SK-N-SH treated with all-trans-retinoic acid at 6 μM for 48 hours (cell line): ENCODE data around the gene IL1R1.
A peak's percentile ranks its signal among the peaks of the same experiment; 100 is the strongest.

Experiments
- ATAC-seq: fragments of 200-7000 bp; cut with Tn5 transposase; 3 replicates; pipeline ENCODE4 v1.9.1; 2020; ENCODE audit warnings: mild to moderate bottlenecking, moderate library complexity
- ARNTL ChIP-seq: fragments of 450-650 bp; formaldehyde crosslinking; IDR thresholded peaks from 2 replicates; pipeline ENCODE4 v1.5.0; 2020; ENCODE audit warnings: low read depth, mild to moderate bottlenecking, moderate library complexity, borderline replicate concordance
- BACH2 ChIP-seq: fragments of 250-450 bp; sonication (Bioruptor Pico); IDR thresholded peaks from 2 replicates; pipeline ENCODE4 v1.9.0; 2021; ENCODE audit warnings: mild to moderate bottlenecking, borderline replicate concordance
- CREB5 ChIP-seq: fragments of 250-450 bp; sonication (Bioruptor Pico); IDR thresholded peaks from 2 replicates; pipeline ENCODE4 v1.5.1; 2020; ENCODE audit warnings: low read depth, mild to moderate bottlenecking, moderate library complexity
- CSDC2 ChIP-seq: fragments of 250-450 bp; sonication (Bioruptor Pico); IDR thresholded peaks from 2 replicates; pipeline ENCODE4 v1.5.0; 2020; ENCODE audit warnings: mild to moderate bottlenecking, moderate library complexity
- ESRRG ChIP-seq: fragments of 250-450 bp; sonication (Bioruptor Pico); IDR thresholded peaks from 2 replicates; pipeline ENCODE4 v1.6.1; 2021; ENCODE audit warnings: mild to moderate bottlenecking
- GLIS3 ChIP-seq: fragments of 250-450 bp; sonication (Bioruptor Pico); IDR thresholded peaks from 2 replicates; pipeline ENCODE4 v1.5.0; 2020; ENCODE audit warnings: mild to moderate bottlenecking, moderate library complexity
- ISL1 ChIP-seq: fragments of 250-450 bp; sonication (Bioruptor Pico); IDR thresholded peaks from 2 replicates; pipeline ENCODE4 v2.1.2; 2022; ENCODE audit warnings: mild to moderate bottlenecking, moderate library complexity
- OSR1 ChIP-seq: fragments of 250-450 bp; sonication (Bioruptor Pico); IDR thresholded peaks from 2 replicates; pipeline ENCODE4 v1.8.0; 2022; ENCODE audit warnings: moderate library complexity, mild to moderate bottlenecking, inconsistent platforms
- PATZ1 ChIP-seq: fragments of 250-450 bp; sonication (Bioruptor Pico); IDR thresholded peaks from 2 replicates; pipeline ENCODE4 v1.8.0; 2020; ENCODE audit warnings: mild to moderate bottlenecking, moderate library complexity, borderline replicate concordance
- SNAI2 ChIP-seq: fragments of 250-450 bp; sonication (Bioruptor Pico); IDR thresholded peaks from 2 replicates; pipeline ENCODE4 v1.5.0; 2020; ENCODE audit warnings: mild to moderate bottlenecking, moderate library complexity
- TOX ChIP-seq: fragments of 250-450 bp; sonication (Bioruptor Pico); IDR thresholded peaks from 2 replicates; pipeline ENCODE4 v1.8.0; 2021; ENCODE audit warnings: mild to moderate bottlenecking, moderate library complexity, borderline replicate concordance
- ZC3H10 ChIP-seq: fragments of 250-450 bp; sonication (Bioruptor Pico); IDR thresholded peaks from 2 replicates; pipeline ENCODE4 v1.5.1; 2021; ENCODE audit warnings: mild to moderate bottlenecking, moderate library complexity
- ZFP3 ChIP-seq: fragments of 250-450 bp; sonication (Bioruptor Pico); IDR thresholded peaks from 2 replicates; pipeline ENCODE4 v1.5.0; 2020; ENCODE audit warnings: mild to moderate bottlenecking, moderate library complexity
- ZFP30 ChIP-seq: fragments of 450-650 bp; formaldehyde crosslinking; IDR thresholded peaks from 2 replicates; pipeline ENCODE4 v1.5.0; 2022; ENCODE audit warnings: mild to moderate bottlenecking, moderate library complexity
- ZNF565 ChIP-seq: fragments of 450-650 bp; formaldehyde crosslinking; conservative IDR thresholded peaks from 2 replicates; pipeline ENCODE4 v1.5.0; 2020; ENCODE audit warnings: low read depth, mild to moderate bottlenecking, moderate library complexity
- ZNF70 ChIP-seq: fragments of 450-650 bp; formaldehyde crosslinking; IDR thresholded peaks from 2 replicates; pipeline ENCODE4 v1.5.0; 2020; ENCODE audit warnings: mild to moderate bottlenecking, moderate library complexity
- ZNF8 ChIP-seq: fragments of 450-650 bp; formaldehyde crosslinking; IDR thresholded peaks from 2 replicates; pipeline ENCODE4 v1.5.0; 2020; ENCODE audit warnings: mild to moderate bottlenecking, moderate library complexity
- TF ChIP-seq, protein P1 (sequence below): fragments of 250-450 bp; sonication (Bioruptor Pico); IDR thresholded peaks from 2 replicates; pipeline ENCODE4 v1.5.1; 2021; ENCODE audit warnings: mild to moderate bottlenecking, moderate library complexity
- TF ChIP-seq, protein P2 (sequence below): fragments of 250-450 bp; sonication (Bioruptor Pico); IDR thresholded peaks from 2 replicates; pipeline ENCODE4 v1.5.0; 2020; ENCODE audit warnings: mild to moderate bottlenecking, moderate library complexity
- TF ChIP-seq, protein P3 (sequence below): fragments of 250-450 bp; sonication (Bioruptor Pico); IDR thresholded peaks from 2 replicates; pipeline ENCODE4 v1.8.0; 2021; ENCODE audit warnings: low read depth, mild to moderate bottlenecking, moderate library complexity, borderline replicate concordance

The IL1R1 gene

GRCh38 chr2:102120261-102120660 lies 22.3 kb upstream of the IL1R1 start:
- TF ChIP-seq OSR1 (CRISPR knock-in tag) (no peak), CREB5 (CRISPR knock-in tag) (no peak), ESRRG (no peak), ZNF70 (no peak), ARNTL (CRISPR knock-in tag) (no peak), ZFP3 (CRISPR knock-in tag) (no peak), ISL1 (no peak), TOX (CRISPR knock-in tag) (no peak), BACH2 (CRISPR knock-in tag) (no peak)
- TF ChIP-seq, protein P1, sequence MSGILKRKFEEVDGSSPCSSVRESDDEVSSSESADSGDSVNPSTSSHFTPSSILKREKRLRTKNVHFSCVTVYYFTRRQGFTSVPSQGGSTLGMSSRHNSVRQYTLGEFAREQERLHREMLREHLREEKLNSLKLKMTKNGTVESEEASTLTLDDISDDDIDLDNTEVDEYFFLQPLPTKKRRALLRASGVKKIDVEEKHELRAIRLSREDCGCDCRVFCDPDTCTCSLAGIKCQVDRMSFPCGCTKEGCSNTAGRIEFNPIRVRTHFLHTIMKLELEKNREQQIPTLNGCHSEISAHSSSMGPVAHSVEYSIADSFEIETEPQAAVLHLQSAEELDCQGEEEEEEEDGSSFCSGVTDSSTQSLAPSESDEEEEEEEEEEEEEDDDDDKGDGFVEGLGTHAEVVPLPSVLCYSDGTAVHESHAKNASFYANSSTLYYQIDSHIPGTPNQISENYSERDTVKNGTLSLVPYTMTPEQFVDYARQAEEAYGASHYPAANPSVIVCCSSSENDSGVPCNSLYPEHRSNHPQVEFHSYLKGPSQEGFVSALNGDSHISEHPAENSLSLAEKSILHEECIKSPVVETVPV (CRISPR knock-in tag) = no peak
- no peak for ATAC-seq

- TF ChIP-seq PATZ1 (no peak), ZNF8 (CRISPR knock-in tag) (no peak), ZFP30 (CRISPR knock-in tag) (no peak), GLIS3 (CRISPR knock-in tag) (no peak), ZFP3 (CRISPR knock-in tag) (no peak), OSR1 (CRISPR knock-in tag) (no peak), SNAI2 (CRISPR knock-in tag) (no peak), TOX (CRISPR knock-in tag) (no peak), ISL1 (no peak), ZNF565 (no peak), CREB5 (CRISPR knock-in tag) (no peak), CSDC2 (CRISPR knock-in tag) (no peak), BACH2 (CRISPR knock-in tag) (no peak)
- TF ChIP-seq, protein P2, sequence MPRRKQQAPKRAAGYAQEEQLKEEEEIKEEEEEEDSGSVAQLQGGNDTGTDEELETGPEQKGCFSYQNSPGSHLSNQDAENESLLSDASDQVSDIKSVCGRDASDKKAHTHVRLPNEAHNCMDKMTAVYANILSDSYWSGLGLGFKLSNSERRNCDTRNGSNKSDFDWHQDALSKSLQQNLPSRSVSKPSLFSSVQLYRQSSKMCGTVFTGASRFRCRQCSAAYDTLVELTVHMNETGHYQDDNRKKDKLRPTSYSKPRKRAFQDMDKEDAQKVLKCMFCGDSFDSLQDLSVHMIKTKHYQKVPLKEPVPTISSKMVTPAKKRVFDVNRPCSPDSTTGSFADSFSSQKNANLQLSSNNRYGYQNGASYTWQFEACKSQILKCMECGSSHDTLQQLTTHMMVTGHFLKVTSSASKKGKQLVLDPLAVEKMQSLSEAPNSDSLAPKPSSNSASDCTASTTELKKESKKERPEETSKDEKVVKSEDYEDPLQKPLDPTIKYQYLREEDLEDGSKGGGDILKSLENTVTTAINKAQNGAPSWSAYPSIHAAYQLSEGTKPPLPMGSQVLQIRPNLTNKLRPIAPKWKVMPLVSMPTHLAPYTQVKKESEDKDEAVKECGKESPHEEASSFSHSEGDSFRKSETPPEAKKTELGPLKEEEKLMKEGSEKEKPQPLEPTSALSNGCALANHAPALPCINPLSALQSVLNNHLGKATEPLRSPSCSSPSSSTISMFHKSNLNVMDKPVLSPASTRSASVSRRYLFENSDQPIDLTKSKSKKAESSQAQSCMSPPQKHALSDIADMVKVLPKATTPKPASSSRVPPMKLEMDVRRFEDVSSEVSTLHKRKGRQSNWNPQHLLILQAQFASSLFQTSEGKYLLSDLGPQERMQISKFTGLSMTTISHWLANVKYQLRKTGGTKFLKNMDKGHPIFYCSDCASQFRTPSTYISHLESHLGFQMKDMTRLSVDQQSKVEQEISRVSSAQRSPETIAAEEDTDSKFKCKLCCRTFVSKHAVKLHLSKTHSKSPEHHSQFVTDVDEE (CRISPR knock-in tag) = no peak
- no peak for ATAC-seq
These were observed 21.8 kb upstream of the IL1R1 start for GRCh38 chr2:102120701-102121159.

DNA sequence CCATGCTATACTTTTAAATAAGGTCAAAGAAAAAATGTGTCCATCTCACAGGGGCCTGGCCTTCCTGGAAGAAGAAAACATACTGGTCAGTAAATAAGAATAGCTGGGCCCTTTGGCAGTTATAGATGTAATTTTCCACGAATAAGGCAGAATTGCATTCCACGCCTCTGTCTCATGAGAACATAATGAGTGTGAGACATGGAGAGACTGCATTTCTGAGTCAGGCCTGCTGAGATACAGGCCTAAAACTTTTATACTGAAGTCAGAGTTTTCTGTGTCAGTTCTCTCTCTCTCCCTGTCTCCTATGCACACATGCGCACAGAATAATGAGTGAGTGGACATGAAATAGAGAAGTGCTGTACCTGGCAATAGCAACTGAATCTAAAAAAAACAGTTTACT lies 20.4 kb upstream of the IL1R1 start:
- no peak for TF ChIP-seq ISL1
- no peak for TF ChIP-seq GLIS3 (CRISPR knock-in tag)
- no peak for TF ChIP-seq ZC3H10 (CRISPR knock-in tag)
- TF ChIP-seq, protein P3, sequence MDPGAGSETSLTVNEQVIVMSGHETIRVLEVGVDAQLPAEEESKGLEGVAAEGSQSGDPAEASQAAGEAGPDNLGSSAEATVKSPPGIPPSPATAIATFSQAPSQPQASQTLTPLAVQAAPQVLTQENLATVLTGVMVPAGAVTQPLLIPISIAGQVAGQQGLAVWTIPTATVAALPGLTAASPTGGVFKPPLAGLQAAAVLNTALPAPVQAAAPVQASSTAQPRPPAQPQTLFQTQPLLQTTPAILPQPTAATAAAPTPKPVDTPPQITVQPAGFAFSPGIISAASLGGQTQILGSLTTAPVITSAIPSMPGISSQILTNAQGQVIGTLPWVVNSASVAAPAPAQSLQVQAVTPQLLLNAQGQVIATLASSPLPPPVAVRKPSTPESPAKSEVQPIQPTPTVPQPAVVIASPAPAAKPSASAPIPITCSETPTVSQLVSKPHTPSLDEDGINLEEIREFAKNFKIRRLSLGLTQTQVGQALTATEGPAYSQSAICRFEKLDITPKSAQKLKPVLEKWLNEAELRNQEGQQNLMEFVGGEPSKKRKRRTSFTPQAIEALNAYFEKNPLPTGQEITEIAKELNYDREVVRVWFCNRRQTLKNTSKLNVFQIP (CRISPR knock-in tag) = no peak
- TF ChIP-seq TOX (CRISPR knock-in tag) = no peak
- TF ChIP-seq, protein P1 (CRISPR knock-in tag) = no peak
- no peak for TF ChIP-seq ZFP30 (CRISPR knock-in tag)
- TF ChIP-seq BACH2 (CRISPR knock-in tag) = no peak
- no peak for TF ChIP-seq ZNF70
- TF ChIP-seq, all 23 proteins: peak for 0
- ATAC-seq = peak; percentile 94
